NCI-H510A (cell line): ENCODE measurements around the gene FAM117B.

Experiments used
- DNase-seq: peaks from one replicate; lab custom pipeline; 2025; lab: John Stamatoyannopoulos, UW

The FAM117B gene

DNA sequence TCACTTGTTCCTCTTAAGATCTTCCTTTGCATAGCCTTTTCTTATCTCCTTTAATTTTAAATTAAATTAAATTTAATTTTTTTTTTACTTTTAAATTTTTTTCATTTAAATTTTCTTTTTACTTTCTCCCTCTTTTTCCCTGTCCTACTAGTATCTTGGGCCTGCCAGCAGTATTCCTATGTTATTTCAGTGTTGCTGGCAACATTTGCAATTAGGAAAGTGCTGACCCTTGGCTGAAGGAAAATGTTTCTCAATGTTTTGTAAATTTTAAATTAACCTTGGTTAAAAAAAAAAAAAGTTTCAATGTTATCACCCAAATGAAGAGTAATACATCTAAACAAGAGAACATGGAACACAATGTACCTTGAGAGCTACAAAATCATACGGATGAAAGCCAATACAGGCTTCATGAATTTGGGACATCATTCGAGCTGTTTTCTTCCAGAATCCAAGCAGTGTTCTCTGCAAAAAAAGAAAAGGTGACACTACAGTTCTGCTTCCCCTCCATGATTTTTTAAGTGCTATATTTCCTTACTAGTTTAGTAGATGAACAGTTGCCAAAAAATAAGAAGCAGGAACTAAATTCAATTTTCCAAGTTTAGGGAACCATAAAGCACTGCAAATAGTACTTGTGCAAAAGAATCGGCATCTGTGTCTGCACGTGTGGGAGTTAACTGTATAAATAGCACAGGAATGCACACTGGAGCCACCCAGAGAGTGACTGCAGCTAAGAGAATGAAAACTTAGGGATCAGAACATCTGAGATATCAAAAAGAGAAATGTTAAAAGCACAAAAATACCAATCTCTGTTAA is 181.0 kb downstream of the FAM117B start:
- DNase-seq = no peak

DNA sequence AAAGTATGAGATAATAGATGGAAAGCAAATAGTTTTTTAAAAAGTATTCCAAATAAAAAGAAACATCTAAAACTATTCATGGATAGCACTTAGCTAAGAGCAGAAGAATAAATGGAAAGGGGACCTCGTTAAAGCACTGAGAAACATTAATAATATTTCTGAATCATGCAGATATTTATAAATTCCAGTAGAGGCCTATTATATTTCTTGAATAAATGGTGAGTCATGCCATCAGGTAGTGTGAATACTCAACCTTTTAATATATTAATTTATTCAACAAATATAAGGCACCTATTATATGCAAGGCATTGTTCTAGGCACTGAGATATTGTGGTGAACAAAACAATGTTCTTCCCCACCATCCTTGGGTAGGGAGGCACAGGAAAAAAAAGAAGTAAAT is 183.0 kb downstream of the FAM117B start:
- DNase-seq = no peak

DNA sequence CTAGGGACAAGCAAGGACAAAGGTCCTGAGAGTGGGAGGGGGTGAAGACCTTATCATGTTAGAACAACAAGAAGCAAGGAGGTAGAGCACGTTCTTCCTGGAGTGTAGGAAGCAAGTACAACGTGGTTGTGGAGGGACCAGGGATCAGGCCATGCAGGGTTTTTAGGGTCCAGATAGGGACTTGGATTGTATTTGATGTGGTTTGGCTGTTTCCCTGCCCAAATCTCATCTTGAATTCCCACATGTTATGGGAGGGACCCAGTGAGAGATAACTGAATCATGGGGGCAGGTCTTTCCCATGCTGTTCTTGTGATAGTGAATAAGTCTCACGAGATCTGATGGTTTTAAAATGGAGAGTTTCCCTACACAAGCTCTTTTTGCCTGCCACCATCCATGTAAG is 183.6 kb downstream of the FAM117B start:
- no peak for DNase-seq
